GM19455 (cell line): ENCODE data around the gene GALNT18.

Experiments
- ATAC-seq: cut with Tn5 transposase; IDR thresholded peaks from one replicate; pipeline ENCODE4 v1.9.1; 2021; ENCODE audit not compliant: unreplicated experiment

GALNT18 gene

DNA sequence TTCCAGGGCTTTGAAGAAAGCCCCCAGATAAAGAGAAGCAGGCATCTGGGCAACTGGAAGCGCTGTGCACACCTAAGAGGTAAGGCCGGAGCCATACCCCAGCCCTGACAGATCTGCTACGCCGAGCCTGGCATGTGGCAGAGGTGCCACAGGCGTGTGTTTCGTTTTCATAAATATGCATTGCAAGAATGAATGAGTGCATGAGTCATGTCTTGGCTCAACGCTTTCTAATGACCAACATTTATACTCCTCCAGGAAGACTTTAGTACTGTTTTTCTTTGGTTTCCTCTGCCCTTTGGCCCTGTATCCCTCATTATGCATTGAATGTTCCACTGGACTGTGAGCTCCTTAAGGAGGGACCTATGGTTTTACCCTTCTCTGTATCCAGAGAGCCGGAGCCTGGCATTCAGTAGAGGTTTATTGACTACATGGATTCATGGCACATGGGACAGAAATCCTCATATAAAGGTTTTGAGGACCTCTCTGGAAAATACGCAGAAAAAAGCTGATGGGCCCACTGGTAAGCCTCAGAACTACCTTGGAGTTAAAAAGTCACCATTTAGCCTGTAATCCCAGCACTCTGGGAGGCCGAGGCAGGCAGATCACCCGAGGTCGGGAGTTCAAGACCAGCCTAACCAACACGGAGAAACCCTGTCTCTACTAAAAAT, 229.9 kb downstream of the GALNT18 start:
- ATAC-seq = no peak

GRCh38 chr11:11391169-11391568, 230.6 kb downstream of the GALNT18 start:
- ATAC-seq = no peak

- ATAC-seq = no peak
Observed at GRCh38 chr11:11390068-11390771, 231.6 kb downstream of the GALNT18 start.

- no peak for ATAC-seq
Observed at GRCh38 chr11:11389238-11389637, 232.6 kb downstream of the GALNT18 start.

- no peak for ATAC-seq
Observed at GRCh38 chr11:11387622-11388305, 234.0 kb downstream of the GALNT18 start.

- no peak for ATAC-seq
Observed at GRCh38 chr11:11387207-11387606, 234.6 kb downstream of the GALNT18 start.

- ATAC-seq = no peak
Observed at GRCh38 chr11:11384829-11385228, 237.0 kb downstream of the GALNT18 start.

DNA sequence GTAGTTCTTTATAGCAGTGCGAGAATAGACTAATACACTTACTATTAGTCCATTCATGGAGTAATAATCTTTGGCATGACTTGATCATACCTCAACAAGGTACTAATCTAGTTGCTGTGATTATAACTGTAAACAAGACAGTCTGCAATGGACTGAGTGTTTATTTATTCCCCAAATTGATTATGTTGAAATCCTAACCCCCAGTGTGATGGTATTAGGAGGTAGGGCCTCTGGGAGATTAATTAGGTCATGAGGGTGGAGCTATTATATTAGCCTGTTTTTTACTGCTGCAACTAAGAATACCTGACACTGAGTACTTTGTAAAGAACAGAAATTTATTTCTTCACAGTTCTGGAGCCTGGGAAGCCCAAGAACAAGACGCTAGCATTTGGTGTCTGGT, 237.8 kb downstream of the GALNT18 start:
- no peak for ATAC-seq

- ATAC-seq = no peak
Observed at GRCh38 chr11:11382858-11383532, 238.8 kb downstream of the GALNT18 start.

DNA sequence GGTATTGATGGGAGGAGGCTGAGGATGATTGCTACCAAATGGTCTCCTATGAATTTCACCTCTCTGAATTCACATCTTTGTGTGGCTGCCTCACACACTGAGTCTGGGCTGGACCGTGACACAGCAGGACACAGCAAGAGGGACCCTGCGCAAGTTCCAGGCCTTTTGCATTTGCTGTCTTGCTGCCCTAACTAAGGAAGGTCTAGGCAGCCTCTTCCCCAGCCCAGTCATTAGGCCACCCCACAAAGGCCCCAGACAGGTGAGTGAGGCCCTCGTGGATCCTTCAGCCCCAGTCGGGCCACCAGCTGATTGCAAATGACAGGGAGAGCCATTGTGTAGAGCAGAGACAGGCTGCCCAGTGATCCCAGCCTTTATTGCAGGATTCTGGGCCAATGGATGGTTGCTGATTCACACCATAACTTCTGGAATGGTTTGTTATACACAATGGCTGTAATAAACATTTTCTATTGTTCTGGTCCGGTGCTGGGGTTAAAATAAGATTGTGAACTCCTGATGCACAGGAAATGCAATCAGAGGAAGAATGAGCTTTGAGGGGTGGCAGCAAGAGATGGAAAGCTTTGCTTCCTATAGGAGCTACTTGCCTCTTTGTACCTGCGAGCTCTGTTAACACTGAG, 240.2 kb downstream of the GALNT18 start:
- ATAC-seq = no peak

DNA sequence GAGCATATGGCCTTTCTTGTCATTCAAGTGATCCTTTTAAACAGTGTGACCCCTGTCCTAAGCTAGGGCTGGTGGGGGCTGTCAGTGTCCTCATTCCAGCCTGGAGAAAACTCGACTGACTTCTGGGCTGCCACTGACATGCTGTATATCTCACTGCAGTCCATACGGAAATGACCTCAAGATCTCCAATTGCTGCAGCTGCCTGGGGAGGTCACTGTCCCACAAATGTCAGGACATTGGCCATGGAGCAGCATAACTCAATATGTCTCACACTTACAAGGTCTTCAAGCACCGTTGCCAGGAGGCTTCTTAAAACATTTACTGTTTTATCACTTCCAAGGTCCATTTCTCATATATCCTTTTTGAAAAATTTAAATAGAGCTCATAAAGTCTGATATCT, 240.9 kb downstream of the GALNT18 start:
- ATAC-seq = no peak

- no peak for ATAC-seq
Observed at GRCh38 chr11:11380340-11380739, 241.5 kb downstream of the GALNT18 start.

DNA sequence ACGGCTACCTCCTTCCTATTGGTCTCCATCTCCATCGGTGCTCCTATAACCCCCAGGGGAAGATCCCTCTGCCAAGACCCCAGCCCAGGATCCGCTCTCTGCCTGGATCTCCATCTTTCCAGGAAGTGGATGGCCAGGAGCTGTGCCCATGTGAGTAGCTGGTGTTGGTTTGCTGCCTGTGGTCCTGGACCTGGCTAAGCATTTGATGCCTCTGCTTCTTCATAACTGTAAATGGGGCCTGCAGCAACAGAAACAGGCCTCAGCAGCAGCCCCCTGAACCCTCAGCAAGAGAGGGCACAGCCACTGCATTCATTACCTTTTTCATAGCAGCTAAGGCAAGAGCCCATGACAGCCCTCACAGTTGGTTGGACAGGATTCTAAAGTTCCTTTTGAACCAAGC, 242.1 kb downstream of the GALNT18 start:
- no peak for ATAC-seq

DNA sequence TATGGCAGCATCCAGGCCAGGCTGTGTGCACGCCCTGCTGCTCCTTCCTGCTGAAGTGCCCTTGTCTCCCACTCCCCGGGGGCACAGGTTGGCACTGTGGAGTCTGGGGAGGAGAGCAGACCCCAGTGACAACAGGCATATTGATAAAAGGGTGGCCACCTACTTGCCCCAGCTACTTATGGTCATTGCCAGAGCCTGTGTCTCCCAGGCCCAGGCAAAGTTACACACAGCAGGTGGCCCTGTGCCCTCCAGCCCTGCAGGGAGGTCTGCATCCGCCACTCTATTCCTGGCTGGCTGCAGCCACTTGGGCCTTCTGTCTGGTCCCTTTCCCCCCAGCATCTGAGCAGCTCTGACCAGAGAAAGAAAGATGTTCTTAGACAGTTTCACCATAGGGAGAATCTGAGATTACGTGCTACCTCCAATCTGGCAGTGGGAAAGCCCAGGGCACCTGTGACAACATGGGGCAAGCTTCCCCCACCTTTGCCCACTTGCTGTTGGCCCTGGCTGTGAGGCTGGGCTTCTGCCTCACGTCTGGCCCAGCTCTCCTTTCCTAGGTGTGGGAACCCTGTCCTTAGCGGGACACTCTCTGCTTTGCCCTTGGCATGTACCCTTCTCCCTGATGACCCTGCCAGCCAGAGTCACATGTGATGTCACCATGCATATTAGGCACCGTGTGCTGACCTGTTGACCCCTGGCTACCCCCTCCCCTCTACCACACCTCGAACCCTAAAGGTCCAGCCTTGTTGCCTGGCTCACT, 243.4 kb downstream of the GALNT18 start:
- ATAC-seq = no peak

DNA sequence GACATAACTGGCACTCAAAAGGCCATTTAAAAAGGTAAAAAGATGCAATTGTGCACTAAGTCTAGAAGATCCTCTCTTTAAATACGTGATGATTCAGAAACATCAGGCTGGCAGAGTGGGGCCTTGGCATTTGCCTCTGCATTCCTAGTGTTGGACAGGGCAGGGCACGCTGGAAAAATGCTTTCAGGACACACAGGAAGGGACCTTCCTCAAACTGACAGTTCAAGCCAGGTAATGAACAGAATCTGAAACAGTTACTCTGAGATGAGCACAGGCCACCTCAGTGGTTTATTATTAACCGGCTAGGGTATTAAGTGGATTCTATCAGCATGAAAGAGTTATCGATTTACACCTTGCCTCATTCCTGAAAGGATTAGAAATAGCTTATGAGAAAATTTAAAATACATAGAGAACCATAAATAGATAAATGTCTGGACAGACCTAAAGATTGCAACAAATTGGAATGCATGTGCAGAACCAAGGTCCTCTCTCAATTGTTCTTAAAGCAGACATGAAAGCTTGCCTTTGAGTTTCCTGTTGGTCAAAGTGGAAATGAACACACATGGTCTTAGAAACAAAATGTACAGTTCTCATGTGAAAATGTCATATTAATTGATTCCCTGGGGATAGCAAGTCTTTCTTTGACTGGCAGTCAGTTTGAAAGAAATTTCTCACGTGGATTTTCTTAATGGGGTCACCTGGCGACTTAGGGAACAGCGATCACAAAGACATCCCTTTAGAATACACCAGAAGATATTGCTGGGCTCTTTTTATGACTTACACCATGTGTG, 247.3 kb downstream of the GALNT18 start:
- ATAC-seq = no peak

GRCh38 chr11:11373934-11374333, 247.9 kb downstream of the GALNT18 start:
- ATAC-seq = no peak

- no peak for ATAC-seq
Observed at GRCh38 chr11:11372461-11372860, 249.3 kb downstream of the GALNT18 start.

DNA sequence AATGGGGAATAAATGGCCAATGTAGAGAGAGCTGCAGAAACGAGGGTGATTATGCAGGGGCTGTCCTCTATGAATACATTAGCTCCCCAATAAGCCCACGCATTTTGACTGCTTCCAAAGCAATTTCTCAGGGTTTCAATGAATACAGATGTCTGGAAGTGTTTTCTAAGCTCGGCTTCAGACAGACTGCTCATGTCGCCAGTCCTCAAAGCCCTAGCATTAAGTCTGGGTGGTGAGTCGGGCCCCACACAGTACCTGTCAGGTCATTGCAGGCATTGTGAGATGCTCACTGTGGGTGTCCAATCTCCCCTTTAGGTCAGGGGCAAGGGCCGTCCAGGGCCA, 250.9 kb downstream of the GALNT18 start:
- ATAC-seq = no peak

GRCh38 chr11:11370255-11370961, 251.4 kb downstream of the GALNT18 start:
- ATAC-seq = no peak
